HG02938 (cell line): ENCODE measurements around the gene GULP1.

Source experiments
- ATAC-seq: cut with Tn5 transposase; IDR thresholded peaks from one replicate; pipeline ENCODE4 v1.9.1; 2021; ENCODE audit warnings: mild to moderate bottlenecking, moderate library complexity; ENCODE audit not compliant: unreplicated experiment

The GULP1 gene

GRCh38 chr2:188365058-188365641 is 73.5 kb downstream of the GULP1 start:
- ATAC-seq, result no peak

DNA sequence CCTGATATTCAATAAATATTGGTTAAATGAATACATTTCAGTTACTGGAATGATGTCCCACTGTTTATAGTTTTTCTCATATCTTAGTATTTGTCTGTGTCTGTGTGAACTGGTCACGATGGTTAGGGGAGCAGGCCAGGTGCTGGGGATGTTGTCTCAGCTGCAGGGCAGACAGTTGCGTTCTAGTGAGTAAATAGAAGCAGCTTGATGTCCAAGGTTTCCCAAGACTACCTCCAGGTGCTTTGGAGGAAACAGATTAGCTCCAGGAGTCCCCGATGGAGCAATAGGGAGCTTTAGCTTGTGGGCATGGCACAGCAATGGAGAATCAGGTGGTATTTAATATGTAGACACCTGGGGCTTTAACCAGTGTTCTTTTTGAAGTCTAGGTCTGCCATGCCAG is 75.5 kb downstream of the GULP1 start:
- ATAC-seq, result no peak

GRCh38 chr2:188369365-188369764 is 77.7 kb downstream of the GULP1 start:
- peak; percentile 95 for ATAC-seq

DNA sequence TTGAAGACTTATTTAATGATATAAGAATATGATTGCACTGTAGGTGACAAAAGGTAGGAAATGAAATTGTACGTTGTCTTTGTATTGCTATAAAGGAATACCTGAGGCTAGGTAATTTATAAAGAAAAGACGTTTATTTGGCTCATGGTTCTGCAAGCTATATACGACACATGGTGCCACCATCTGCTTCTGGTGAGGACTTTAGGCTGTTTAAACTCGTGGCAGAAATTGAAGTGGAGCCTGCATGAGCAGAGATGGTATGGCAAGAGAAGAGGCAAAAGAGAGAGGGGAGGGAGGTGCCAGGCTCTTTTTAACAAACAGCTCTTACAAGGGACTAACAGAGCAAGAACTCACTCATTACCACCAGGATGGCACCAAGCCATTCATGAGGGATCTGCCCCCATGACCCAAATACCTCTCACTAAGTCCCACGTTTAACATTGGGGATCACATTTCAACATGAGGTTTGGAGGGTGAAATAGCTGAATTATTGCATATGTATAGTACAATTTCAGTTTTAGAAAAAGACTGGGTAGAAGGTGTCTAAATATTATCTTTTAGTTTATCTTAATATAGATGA is 86.8 kb downstream of the GULP1 start:
- no peak for ATAC-seq

DNA sequence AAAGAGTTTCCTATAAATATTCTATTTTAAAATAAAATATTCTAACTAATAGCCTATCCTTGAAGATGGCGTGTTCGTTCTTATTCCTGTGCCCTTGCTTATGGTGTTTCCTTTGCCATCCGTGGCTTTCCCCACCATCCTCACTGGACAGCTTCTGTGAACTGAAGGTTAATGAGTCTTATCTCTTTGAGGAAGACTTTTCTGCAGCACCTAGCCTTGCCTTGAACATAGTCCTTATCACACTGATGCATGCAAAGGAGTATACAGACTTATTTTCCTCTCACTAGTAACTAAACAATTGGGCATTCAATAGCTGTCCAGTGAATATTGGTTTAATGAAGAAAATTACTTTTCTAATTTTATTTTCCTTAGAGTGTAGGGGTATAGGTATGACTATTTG is 88.1 kb downstream of the GULP1 start:
- no peak for ATAC-seq

- ATAC-seq, result no peak
Observed at GRCh38 chr2:188380280-188380679, 88.6 kb downstream of the GULP1 start.

DNA sequence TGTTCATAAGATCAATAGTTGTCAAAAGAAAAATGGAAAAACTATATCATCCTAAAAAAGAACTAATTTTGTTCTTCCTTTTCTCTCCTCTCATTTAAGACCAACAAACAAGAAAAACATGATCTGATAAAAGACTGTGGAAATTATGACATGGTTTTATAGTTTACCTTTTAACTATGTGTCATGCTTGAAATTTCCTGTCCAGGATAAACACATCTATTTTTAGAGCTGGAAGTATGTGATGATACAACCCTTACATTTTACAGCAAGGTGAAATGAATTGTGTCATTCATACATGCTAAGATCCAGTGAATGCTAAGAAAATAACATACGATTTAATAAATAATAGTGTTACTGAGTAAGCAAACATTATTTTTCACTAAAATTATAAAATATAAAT is 89.9 kb downstream of the GULP1 start:
- ATAC-seq, result no peak

- ATAC-seq, result no peak
Observed at GRCh38 chr2:188382107-188382506, 90.4 kb downstream of the GULP1 start.

DNA sequence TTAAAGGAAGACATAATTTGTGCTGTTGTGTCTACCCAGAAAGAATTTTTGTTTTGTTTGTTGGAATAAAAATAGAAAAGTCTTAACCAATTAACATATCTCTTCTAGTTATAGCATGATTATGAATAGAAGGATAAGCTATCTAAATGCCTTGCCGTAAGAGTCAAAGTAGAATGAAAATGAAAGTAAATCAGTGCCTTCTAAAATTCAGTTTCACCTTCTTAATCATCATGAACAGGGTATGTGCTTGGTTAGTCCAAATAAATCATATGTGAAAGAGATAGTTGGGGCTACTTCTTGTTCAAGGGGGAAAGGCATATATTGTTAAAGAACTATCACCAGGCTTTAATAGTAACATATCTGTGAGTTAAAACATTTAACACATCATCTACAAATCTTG is 91.5 kb downstream of the GULP1 start:
- no peak for ATAC-seq

GRCh38 chr2:188385857-188386256 is 94.2 kb downstream of the GULP1 start:
- ATAC-seq, result no peak

DNA sequence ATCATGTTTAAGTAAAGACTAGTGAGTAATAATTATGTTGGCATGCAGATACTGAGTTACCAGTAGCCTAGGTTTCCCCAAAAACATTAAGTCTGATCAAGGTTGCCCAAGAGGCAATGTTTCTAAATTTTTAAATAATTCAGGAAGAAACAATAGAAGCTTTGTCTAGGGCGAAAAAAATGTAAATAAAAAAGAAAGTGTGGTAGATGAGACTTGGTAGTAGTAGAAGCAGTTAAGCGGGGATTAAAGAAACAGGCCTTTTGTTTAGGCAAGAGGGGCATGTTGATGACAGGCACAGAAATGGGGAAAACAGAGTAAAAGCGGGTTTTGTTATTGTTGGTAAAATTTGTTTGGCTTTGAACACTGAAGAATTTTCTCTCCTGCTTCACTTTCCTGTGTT is 97.2 kb downstream of the GULP1 start:
- no peak for ATAC-seq

DNA sequence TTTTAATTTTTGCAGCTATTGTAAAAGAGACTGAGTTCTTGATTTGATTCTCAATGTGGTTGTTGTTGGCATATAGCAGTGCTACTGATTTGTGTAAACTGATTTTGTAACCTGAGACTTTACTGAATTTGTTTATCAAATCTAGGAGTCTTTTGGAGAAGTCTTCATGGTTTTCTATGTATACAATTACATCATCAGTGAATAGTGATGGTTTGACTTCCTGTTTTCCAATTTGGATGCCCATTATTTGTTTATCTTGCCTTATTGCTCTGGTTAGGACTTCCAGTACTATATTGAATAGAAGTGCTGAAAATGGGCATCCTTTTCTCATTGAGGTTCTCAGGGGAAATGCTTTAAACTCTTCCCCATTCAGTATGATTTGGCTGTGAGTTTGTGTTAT is 99.7 kb downstream of the GULP1 start:
- ATAC-seq, result no peak

- no peak for ATAC-seq
Observed at GRCh38 chr2:188394931-188395472, 103.3 kb downstream of the GULP1 start.

GRCh38 chr2:188395903-188396689 is 104.4 kb downstream of the GULP1 start:
- no peak for ATAC-seq

DNA sequence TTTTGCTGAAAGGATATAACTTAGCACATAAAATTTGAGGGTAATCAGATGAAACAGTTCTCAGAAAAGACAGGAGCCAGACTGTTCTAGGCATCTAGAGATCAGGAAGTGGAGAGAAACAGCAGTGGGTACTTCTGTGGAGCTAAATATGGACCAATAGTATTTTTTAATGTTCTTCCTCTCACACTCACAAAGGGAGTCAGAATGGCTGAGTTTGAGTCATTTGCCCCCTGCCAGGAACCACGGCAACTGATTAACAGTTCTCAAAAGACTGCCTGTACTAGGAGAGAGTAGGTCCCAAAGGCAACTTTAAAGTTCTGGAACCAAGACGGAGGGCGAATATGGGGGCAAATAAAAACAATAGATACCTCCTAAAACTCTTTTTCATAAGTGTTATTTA is 107.5 kb downstream of the GULP1 start:
- ATAC-seq, result no peak

- no peak for ATAC-seq
Observed at GRCh38 chr2:188403676-188404075, 112.0 kb downstream of the GULP1 start.

GRCh38 chr2:188404341-188405004 is 112.8 kb downstream of the GULP1 start:
- no peak for ATAC-seq

DNA sequence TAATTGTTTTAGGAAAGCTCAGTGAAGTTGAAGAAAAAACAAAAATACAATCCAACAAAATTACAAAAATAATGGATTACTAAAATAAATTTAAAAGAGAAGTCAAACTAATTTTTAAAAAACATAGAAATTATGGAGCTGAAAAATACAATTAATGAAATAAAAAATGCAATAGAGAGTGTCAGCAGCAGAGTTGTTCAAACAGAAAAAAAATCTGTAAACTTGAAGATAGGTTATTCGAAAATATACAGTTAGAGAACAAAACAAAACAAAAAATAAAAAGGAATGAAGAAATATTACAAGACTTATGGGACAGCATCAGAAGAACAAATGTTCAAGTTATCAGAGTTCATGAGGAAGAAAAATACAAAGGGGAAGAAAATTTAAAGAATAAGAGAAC is 114.7 kb downstream of the GULP1 start:
- ATAC-seq, result no peak

GRCh38 chr2:188410504-188411235 is 119.0 kb downstream of the GULP1 start:
- no peak for ATAC-seq

- no peak for ATAC-seq
Observed at GRCh38 chr2:188412190-188412589, 120.5 kb downstream of the GULP1 start.

DNA sequence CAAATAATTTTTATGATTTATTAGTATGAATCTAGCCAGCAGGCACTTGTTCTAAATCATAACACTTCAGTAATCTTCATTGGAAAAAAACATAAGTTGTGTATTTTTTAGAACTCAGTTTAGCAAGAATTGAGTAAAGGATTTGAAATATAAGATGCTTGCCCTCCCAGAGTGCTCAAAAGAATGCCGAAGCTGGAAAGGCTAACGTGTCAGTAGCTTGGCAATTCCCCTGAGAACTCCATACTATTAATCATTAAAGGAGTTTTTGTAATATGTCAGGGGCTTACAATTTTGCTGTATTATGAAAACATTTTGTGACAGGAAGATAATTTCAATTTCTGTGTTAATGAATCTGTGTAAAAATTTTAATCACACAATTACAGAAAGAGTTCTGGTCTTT is 122.7 kb downstream of the GULP1 start:
- ATAC-seq, result no peak
